HepG2 (cell line): ENCODE data around the gene HSD11B1L. TPM values are rescaled to one million over a fixed set of nuclear protein-coding genes. Genes with fewer than 3 reads are reported as not detected.

Source experiments
- AKAP8 ChIP-seq: sonication (generic); formaldehyde crosslinking; IDR thresholded peaks from 2 replicates; pipeline ENCODE4 v1.5.1; 2020; ENCODE audit warnings: mild to moderate bottlenecking, missing genetic modification reagents
- E2F2 ChIP-seq: sonication (generic); formaldehyde crosslinking; IDR thresholded peaks from 2 replicates; pipeline ENCODE4 v1.4.0; 2020; ENCODE audit warnings: missing genetic modification reagents, borderline replicate concordance
- HNF1B ChIP-seq: sonication (generic); formaldehyde crosslinking; IDR thresholded peaks from 2 replicates; pipeline ENCODE4 v1.5.1; 2020; ENCODE audit warnings: mild to moderate bottlenecking, moderate library complexity, missing genetic modification reagents
- ISX ChIP-seq: sonication (generic); formaldehyde crosslinking; conservative IDR thresholded peaks from 2 replicates; pipeline ENCODE4 v1.5.0; 2020; ENCODE audit warnings: missing genetic modification reagents
- POLR2G ChIP-seq: fragments of 200-400 bp; formaldehyde crosslinking; IDR thresholded peaks from 2 replicates; pipeline ENCODE4 v1.6.1; 2018; ENCODE audit warnings: mild to moderate bottlenecking, low read depth, low read length, moderate library complexity
- PRDM15 ChIP-seq: sonication (generic); formaldehyde crosslinking; IDR thresholded peaks from 2 replicates; pipeline ENCODE4 v1.4.0; 2020; ENCODE audit warnings: missing genetic modification reagents
- RBM22 ChIP-seq: fragments of 200-400 bp; formaldehyde crosslinking; optimal IDR thresholded peaks from 2 replicates; pipeline ENCODE3; 2017; ENCODE audit warnings: mild to moderate bottlenecking, low read length, moderate library complexity
- RBM39 ChIP-seq: fragments of 200-400 bp; formaldehyde crosslinking; IDR thresholded peaks from one replicate; pipeline ENCODE4 v1.6.1; 2018; ENCODE audit warnings: antibody characterized with exemption, mild to moderate bottlenecking, low read depth, low read length; ENCODE audit not compliant: poor library complexity, severe bottlenecking
- SNRNP70 ChIP-seq: fragments of 200-400 bp; formaldehyde crosslinking; IDR thresholded peaks from 2 replicates; pipeline ENCODE4 v1.6.1; 2017; ENCODE audit warnings: mild to moderate bottlenecking, low read depth, low read length, moderate library complexity
- SRY ChIP-seq: sonication (generic); formaldehyde crosslinking; IDR thresholded peaks from 2 replicates; pipeline ENCODE4 v1.8.0; 2022; ENCODE audit warnings: mild to moderate bottlenecking, missing genetic modification reagents
- ZKSCAN8 ChIP-seq: IDR thresholded peaks from 2 replicates; pipeline ENCODE4 v1.6.1; 2016; ENCODE audit warnings: borderline replicate concordance, missing genetic modification reagents, missing compliant biosample characterization
- ZNF225 ChIP-seq: sonication (generic); formaldehyde crosslinking; IDR thresholded peaks from 2 replicates; pipeline ENCODE4 v1.4.0; 2020; ENCODE audit warnings: mild to moderate bottlenecking, missing genetic modification reagents
- ZNF234 ChIP-seq: sonication (generic); formaldehyde crosslinking; conservative IDR thresholded peaks from 2 replicates; pipeline ENCODE4 v1.5.1; 2020; ENCODE audit warnings: mild to moderate bottlenecking, missing genetic modification reagents
- ZNF687 ChIP-seq: sonication (generic); formaldehyde crosslinking; IDR thresholded peaks from 2 replicates; pipeline ENCODE4 v1.5.1; 2020; ENCODE audit warnings: mild to moderate bottlenecking, missing genetic modification reagents, moderate library complexity
- ZNF740 ChIP-seq: sonication (generic); formaldehyde crosslinking; IDR thresholded peaks from 2 replicates; pipeline ENCODE4 v1.4.0; 2020; ENCODE audit warnings: missing genetic modification reagents
- ZNF878 ChIP-seq: sonication (generic); formaldehyde crosslinking; IDR thresholded peaks from 2 replicates; pipeline ENCODE4 v1.8.1; 2023; ENCODE audit warnings: mild to moderate bottlenecking, missing genetic modification reagents, moderate library complexity
- polyA plus RNA-seq, 8 experiments: library from polyadenylated mRNA; depleted of rRNA in 3 of 8; stranded (reverse) in 7 of 8; unstranded in 1 of 8; fragments of >200 nt; fragmentation: Illumina TruSeq in 4 of 8; extraction: Trizol in 4 of 8; gene quantifications; 2 replicates each; pipeline versions ENCODE4 v1.2.1 to v1.2.3, GENCODE V29; 2011 to 2016; ENCODE audit warnings: low read depth in 4 of 8, missing spikeins in 1 of 8, mixed read lengths in 1 of 8; ENCODE audit not compliant: insufficient read depth in 1 of 8
- total RNA-seq, 5 experiments: library from RNA; depleted of rRNA; stranded (reverse); fragments of >200 nt; fragmentation: Illumina TruSeq; extraction: Trizol; gene quantifications; 2 replicates each; pipeline ENCODE4 v1.2.3, GENCODE V29; 2016; ENCODE audit warnings: low read depth in 1 of 5

Gene HSD11B1L
- total and polyA plus RNA-seq, 2 of the 13 experiments (the other 11 are each of a cell fraction or from before 2014, with no cell fraction given): 2.8 to 3.9 TPM

- TF ChIP-seq E2F2 (CRISPR knock-in tag) (0 out of 2 replicates have a peak, but pooled peaks have one; percentile 13), POLR2G (peak; percentile 61), ZNF234 (CRISPR knock-in tag) (0 out of 2 replicates have a peak, but pooled peaks have one; percentile 1), AKAP8 (peak; percentile 59), PRDM15 (0 out of 2 replicates have a peak, but pooled peaks have one; percentile 28), RBM39 (peak; percentile 45), SRY (CRISPR knock-in tag) (peak; percentile 52; the same call in 1 of the 2 replicates), ISX (CRISPR knock-in tag) (0 out of 2 replicates have a peak, but pooled peaks have one; percentile 33), ZNF740 (CRISPR knock-in tag) (peak; percentile 52; the same call in 1 of the 2 replicates), ZNF687 (CRISPR knock-in tag) (peak; percentile 39), ZNF878 (CRISPR knock-in tag) (0 out of 2 replicates have a peak, but pooled peaks have one; percentile 17), HNF1B (CRISPR knock-in tag) (no peak), ZKSCAN8 (no peak), RBM22 (peak; percentile 88), ZNF225 (peak; percentile 64; the same call in 1 of the 2 replicates), SNRNP70 (no peak)
These were observed 10.4 kb downstream of the HSD11B1L start (continued) for GRCh38 chr19:5690955-5691821.
